Small intestine (tissue), 7 donors: Measurements from ENCODE around the gene CMIP. TPM values are rescaled to one million over a fixed set of nuclear protein-coding genes. Genes with fewer than 3 reads are reported as not detected.
A peak's percentile ranks its signal among the peaks of the same experiment; 100 is the strongest.
"Not testable (repeated sequence)": the region's sequence is repeated elsewhere in the genome, so short reads cannot be mapped to it uniquely, and the experiment has no call there.

Experiments
- DNase-seq, 2 donors: peaks; one replicate each; pipeline versions ENCODE4 v3.0.0 to v3.0.0-alpha.2; 2013
- FAIRE-seq: peaks from 2 replicates; lab custom pipeline; 2012; peaks lifted over from hg19 to GRCh38; lab: Jason Lieb, UNC
- H3K27ac ChIP-seq, 3 donors: one replicate each; pipeline ENCODE4 v1.5.1; 2013; ENCODE audit warnings: low read length in 2 of 3, mild to moderate bottlenecking in 2 of 3, control low read depth in 1 of 3, inconsistent platforms in 1 of 3, low read depth in 1 of 3, moderate library complexity in 1 of 3
- H3K27me3 ChIP-seq, 3 donors: one replicate each; pipeline ENCODE4 v1.6.1; 2013; ENCODE audit warnings: low read length in 3 of 3, inconsistent platforms in 1 of 3; ENCODE audit not compliant: control insufficient read depth in 3 of 3, insufficient read depth in 3 of 3
- H3K36me3 ChIP-seq, 3 donors: one replicate each; pipeline ENCODE4 v1.6.1; 2013; ENCODE audit warnings: low read length in 3 of 3, inconsistent platforms in 1 of 3, low read depth in 1 of 3, mild to moderate bottlenecking in 1 of 3, moderate library complexity in 1 of 3; ENCODE audit not compliant: control insufficient read depth in 3 of 3, insufficient read depth in 2 of 3
- H3K4me1 ChIP-seq, 3 donors: one replicate each; pipeline ENCODE4 v1.6.1; 2013; ENCODE audit warnings: low read length in 2 of 3, inconsistent platforms in 1 of 3, low read depth in 1 of 3, mild to moderate bottlenecking in 1 of 3, moderate library complexity in 1 of 3; ENCODE audit not compliant: control insufficient read depth in 3 of 3, insufficient read depth in 2 of 3
- H3K4me3 ChIP-seq, 3 donors: one replicate each; pipeline ENCODE4 v1.5.1; 2013; ENCODE audit warnings: low read length in 3 of 3, control low read depth in 1 of 3, inconsistent platforms in 1 of 3, low read depth in 1 of 3, mild to moderate bottlenecking in 1 of 3, moderate library complexity in 1 of 3
- H3K9me3 ChIP-seq, 2 donors: one replicate each; pipeline ENCODE4 v1.6.1; 2013; ENCODE audit warnings: low read depth in 1 of 2, low read length in 1 of 2; ENCODE audit not compliant: control insufficient read depth in 2 of 2, insufficient read depth in 1 of 2
- WGBS, 3 donors: extraction: QIAGEN DNeasy Blood & Tissue Kit; methylation state at CpG; one replicate each; pipeline ENCODE4 v1.1.7; 2013; 5-methylcytosine and 5-hydroxymethylcytosine counted together
- polyA plus RNA-seq, 4 donors: library from polyadenylated mRNA; stranded (reverse) in 3 of 4; unstranded in 1 of 4; fragments of 200-250 nt in 3 of 4; fragments of 120-200 nt in 1 of 4; gene quantifications; one replicate each; pipeline versions ENCODE4 v1.2.1 to v1.2.3, GENCODE V29; 2013
- donor health status: healthy with polysubstance abuse.
- donor health status: control.
- donor health status: control.
- donor health status: Bipolar disorder and iron deficiency.
- donor health status: healthy.

The CMIP gene
- polyA plus RNA-seq, 4 donors, result 43.8 to 74.7 (median 55.7) TPM

- DNase-seq (no peak), FAIRE-seq (no peak)
- H3K36me3 ChIP-seq, result no peaks in the 10 kb centered on the region
- H3K9me3 ChIP-seq, result peaks cover 0 to 8% of the 10 kb centered on the region in 2 donors
- peaks cover 0 to 11% (median 2%) of the 10 kb centered on the region in 3 donors for H3K4me1 ChIP-seq
- H3K27me3 ChIP-seq, result no peaks in the 10 kb centered on the region
- no peak overlapping the region for H3K27ac ChIP-seq
- 23 to 26% (median 26%) methylated on average over 5 of the region's 5 CpGs for WGBS, 3 donors
- H3K4me3 ChIP-seq, result no peak overlapping the region
Observed at GRCh38 chr16:81403208-81403600, 41.4 kb upstream of the CMIP start.

DNA sequence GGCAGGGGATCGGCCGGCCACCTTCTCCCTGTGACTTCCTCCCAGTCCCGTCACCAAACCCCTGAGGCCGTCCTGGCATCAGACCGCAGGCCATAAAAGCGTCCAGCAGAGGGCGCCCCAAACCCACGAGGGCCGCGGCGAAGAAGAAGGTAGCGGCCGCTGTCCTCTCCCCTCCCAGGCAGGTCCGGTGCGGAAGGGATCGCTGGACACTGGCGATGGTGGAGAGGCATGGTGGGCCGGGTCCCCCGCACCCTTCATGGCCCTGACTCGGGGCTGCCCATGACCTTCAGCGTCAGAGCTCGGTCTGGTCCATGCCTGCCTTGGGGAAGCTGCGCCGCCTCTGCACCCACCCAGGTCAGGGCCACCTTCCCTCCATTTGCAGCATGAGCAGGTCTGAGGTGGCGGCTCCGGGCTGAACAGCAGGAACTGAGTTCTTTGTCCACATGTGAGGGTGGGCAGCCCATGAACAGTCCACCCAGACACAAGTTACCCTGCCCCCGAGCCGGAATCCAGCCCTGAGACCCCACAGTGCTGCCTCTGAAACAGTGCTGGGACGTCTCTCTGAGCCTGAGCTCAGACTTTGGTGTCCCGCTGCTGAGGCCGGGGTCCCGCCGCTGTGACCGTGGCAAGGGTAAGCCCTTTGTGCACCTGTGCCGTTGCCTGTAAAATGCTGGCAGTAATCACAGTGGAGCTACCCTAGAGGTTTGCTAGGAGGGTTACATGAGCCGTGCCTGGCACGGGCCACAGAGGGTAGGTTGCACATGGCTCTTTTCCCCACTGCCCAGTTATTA lies 40.8 kb upstream of the CMIP start:
- FAIRE-seq, result no peak
- Histone ChIP-seq H3K27ac (no peak overlapping the region), H3K36me3 (no peaks in the 10 kb centered on the region), H3K9me3 (peaks cover 0 to 8% of the 10 kb centered on the region in 2 donors), H3K4me3 (peak overlapping the region in 1 of 3 donors; percentile 39), H3K27me3 (no peaks in the 10 kb centered on the region), H3K4me1 (peaks cover 0 to 11% (median 2%) of the 10 kb centered on the region in 3 donors)
- WGBS, 3 donors, result 18 to 26% (median 20%) methylated on average over 31 to 37 of the region's 37 CpGs
- DNase-seq, result peak; percentile 81 to 91

DNA sequence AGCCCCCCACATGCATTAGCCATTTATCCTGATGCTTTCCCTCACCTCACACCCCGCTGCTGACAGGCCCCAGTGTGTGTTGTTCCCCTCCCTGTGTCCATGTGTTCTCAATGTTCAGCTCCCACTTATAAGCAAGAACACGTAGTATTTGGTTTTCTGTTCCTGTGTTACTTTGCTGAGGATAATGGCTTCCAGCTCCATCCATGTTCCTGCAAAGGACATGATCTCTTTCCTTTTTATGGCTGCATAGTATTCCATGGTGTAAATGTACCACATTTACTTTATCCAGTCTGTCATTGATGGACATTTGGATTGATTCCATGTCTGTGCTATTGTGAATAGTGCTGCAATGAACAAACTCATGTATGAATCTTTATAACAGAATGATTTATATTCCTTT lies 39.6 kb upstream of the CMIP start:
- not testable (repeated sequence) for H3K27ac ChIP-seq, H3K9me3 ChIP-seq, H3K27me3 ChIP-seq, H3K36me3 ChIP-seq, FAIRE-seq, DNase-seq, H3K4me3 ChIP-seq
- H3K4me1 ChIP-seq, result peaks cover 0 to 11% (median 2%) of the 10 kb centered on the region in 3 donors
- 71 to 95% (median 80%) methylated on average over 2 of the region's 2 CpGs for WGBS, 3 donors

GRCh38 chr16:81405702-81406113 lies 38.9 kb upstream of the CMIP start:
- WGBS, 3 donors, result 11 to 63% (median 41%) methylated on average over 11 of the region's 11 CpGs
- peak overlapping the region in 1 of 3 donors; percentile 63 for H3K27ac ChIP-seq
- peaks cover 0 to 11% (median 2%) of the 10 kb centered on the region in 3 donors for H3K4me1 ChIP-seq
- no peak for FAIRE-seq
- DNase-seq, result peak; percentile 89 to 91
- no peaks in the 10 kb centered on the region for H3K27me3 ChIP-seq
- no peaks in the 10 kb centered on the region for H3K36me3 ChIP-seq
- no peaks in the 10 kb centered on the region for H3K9me3 ChIP-seq
- H3K4me3 ChIP-seq, result no peak overlapping the region

DNA sequence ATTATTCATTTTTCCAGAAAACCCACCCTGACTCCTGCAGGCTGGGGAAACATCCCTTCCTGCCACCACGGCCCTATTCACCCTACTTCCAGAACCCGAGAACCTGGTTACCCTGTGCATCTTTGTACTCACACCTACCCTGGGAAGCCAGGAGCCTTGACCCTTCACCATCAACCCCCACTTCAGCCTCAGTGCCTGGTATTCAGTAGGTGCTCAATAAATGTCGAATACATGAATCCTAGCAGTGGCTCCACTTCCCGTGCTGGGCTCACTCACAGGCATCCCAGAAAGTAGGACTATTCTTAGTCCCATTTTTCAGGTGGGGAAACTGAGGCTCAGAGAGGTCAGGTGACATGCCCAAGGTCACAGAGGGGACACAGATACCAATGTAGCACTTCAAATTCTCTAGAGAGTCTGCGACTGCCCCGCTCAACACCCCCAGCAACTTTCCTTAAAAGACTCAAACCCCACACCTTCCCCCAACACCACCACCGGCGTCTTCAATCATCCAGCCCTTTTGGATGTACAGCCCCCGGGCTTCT lies 36.1 kb upstream of the CMIP start:
- H3K27ac ChIP-seq, result no peak overlapping the region
- H3K4me1 ChIP-seq, result peaks cover 0 to 11% (median 2%) of the 10 kb centered on the region in 3 donors
- no peaks in the 10 kb centered on the region for H3K27me3 ChIP-seq
- no peak overlapping the region for H3K4me3 ChIP-seq
- H3K36me3 ChIP-seq, result no peaks in the 10 kb centered on the region
- WGBS, 3 donors, result 86 to 89% (median 88%) methylated on average over 9 of the region's 9 CpGs
- FAIRE-seq, result no peak
- H3K9me3 ChIP-seq, result no peaks in the 10 kb centered on the region
- DNase-seq, result no peak

GRCh38 chr16:81409016-81409556 lies 35.5 kb upstream of the CMIP start:
- H3K27me3 ChIP-seq, result no peaks in the 10 kb centered on the region
- no peaks in the 10 kb centered on the region for H3K36me3 ChIP-seq
- H3K9me3 ChIP-seq, result no peaks in the 10 kb centered on the region
- 75 to 88% (median 77%) methylated on average over 13 of the region's 13 CpGs for WGBS, 3 donors
- no peak overlapping the region for H3K4me3 ChIP-seq
- H3K4me1 ChIP-seq, result peaks cover 0 to 5% (median 0%) of the 10 kb centered on the region in 3 donors
- FAIRE-seq, result no peak
- DNase-seq, result no peak
- no peak overlapping the region for H3K27ac ChIP-seq

DNA sequence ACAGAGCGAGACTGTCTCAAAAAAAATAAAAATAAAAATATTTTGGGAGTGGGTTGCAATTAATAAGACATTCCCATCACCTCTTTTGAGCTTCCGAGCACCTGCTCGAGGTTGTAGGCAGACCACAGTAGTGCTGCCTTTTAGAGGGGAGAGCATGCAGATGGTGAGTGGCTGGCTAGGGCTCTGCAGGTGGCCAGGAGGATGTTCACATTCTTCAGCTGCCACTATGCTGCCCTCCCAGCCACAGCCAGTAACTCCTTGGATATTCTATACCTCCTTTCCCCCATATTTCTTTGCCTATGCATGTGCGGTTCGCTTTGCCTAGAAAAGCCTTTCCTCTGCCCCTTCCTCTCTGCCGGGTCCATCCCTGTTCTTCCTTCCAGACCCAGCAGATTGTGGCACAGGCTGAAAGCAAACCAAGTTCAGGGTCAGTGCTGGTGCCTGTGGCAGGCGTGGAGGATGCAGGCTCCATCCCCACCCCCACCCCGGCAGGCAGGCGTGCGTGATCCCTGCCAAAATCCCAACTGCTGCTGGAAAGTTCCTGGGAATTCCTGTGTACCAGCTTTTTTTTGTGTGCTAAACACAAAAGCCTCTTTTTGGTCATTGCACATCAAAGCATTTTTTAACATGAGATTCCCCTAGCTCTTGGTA lies 33.8 kb upstream of the CMIP start:
- 66 to 80% (median 75%) methylated on average over 10 of the region's 10 CpGs for WGBS, 3 donors
- DNase-seq (no peak), FAIRE-seq (no peak)
- no peaks in the 10 kb centered on the region for H3K36me3 ChIP-seq
- H3K4me3 ChIP-seq, result no peak overlapping the region
- H3K4me1 ChIP-seq, result peaks cover 0 to 5% (median 0%) of the 10 kb centered on the region in 3 donors
- no peak overlapping the region for H3K27ac ChIP-seq
- H3K9me3 ChIP-seq, result no peaks in the 10 kb centered on the region
- H3K27me3 ChIP-seq, result no peaks in the 10 kb centered on the region

- FAIRE-seq (no peak), DNase-seq (no peak)
- Histone ChIP-seq H3K36me3 (no peaks in the 10 kb centered on the region), H3K4me1 (no peaks in the 10 kb centered on the region), H3K9me3 (no peaks in the 10 kb centered on the region), H3K27ac (no peak overlapping the region), H3K27me3 (no peaks in the 10 kb centered on the region), H3K4me3 (no peak overlapping the region)
- 84 to 91% (median 87%) methylated on average over 11 of the region's 11 CpGs for WGBS, 3 donors
Observed at GRCh38 chr16:81413245-81413990, 31.2 kb upstream of the CMIP start.
